AG09309 (cell line): ENCODE measurements around the gene CALHM5.

Source experiments
- DNase-seq: peaks from one replicate; pipeline ENCODE4 v3.0.0-alpha.2; 2010; ENCODE audit warnings: low read depth
- H3K4me3 ChIP-seq: 2 replicates; pipeline ENCODE4 v1.5.1; 2011; ENCODE audit warnings: mild to moderate bottlenecking, low read depth, low read length, moderate library complexity; ENCODE audit not compliant: control insufficient read depth
- TF ChIP-seq, protein P1 (sequence below): IDR thresholded peaks from 2 replicates; pipeline ENCODE4 v1.5.1; 2011; ENCODE audit warnings: mild to moderate bottlenecking, low read depth, low read length, inconsistent platforms; ENCODE audit not compliant: insufficient read depth, control insufficient read depth; ENCODE audit errors: missing control alignments

The CALHM5 gene

DNA sequence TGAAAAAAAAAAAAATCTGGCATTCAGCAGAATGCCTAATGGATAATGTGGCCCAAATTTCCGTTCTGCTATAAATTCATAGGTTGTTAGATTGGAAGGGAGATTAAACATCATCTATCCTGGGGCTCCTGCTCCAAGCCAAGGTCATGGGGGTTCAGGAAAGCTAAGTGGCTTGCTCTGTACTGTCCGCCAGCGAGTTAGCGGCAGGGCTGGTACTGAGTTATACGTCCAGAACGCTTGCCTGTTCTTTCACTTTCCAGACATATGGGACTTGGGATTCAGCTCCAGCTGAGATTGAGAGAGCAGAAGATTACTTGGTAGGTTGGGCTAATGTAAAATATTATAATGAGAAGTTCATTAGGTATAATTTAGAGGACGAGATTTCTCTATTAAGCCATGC, 60.7 kb downstream of the CALHM5 start:
- TF ChIP-seq, protein P1, sequence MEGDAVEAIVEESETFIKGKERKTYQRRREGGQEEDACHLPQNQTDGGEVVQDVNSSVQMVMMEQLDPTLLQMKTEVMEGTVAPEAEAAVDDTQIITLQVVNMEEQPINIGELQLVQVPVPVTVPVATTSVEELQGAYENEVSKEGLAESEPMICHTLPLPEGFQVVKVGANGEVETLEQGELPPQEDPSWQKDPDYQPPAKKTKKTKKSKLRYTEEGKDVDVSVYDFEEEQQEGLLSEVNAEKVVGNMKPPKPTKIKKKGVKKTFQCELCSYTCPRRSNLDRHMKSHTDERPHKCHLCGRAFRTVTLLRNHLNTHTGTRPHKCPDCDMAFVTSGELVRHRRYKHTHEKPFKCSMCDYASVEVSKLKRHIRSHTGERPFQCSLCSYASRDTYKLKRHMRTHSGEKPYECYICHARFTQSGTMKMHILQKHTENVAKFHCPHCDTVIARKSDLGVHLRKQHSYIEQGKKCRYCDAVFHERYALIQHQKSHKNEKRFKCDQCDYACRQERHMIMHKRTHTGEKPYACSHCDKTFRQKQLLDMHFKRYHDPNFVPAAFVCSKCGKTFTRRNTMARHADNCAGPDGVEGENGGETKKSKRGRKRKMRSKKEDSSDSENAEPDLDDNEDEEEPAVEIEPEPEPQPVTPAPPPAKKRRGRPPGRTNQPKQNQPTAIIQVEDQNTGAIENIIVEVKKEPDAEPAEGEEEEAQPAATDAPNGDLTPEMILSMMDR: no peak
- no peak for DNase-seq
- peak overlapping the region; percentile 90 for H3K4me3 ChIP-seq
